ENCODE results near the gene CCDC186. TPM values are rescaled to one million over a fixed set of nuclear protein-coding genes. Genes with fewer than 3 reads are reported as not detected.

The CCDC186 gene
- total RNA-seq, 1 donor from 2014 or later, result 22.9 TPM

DNA sequence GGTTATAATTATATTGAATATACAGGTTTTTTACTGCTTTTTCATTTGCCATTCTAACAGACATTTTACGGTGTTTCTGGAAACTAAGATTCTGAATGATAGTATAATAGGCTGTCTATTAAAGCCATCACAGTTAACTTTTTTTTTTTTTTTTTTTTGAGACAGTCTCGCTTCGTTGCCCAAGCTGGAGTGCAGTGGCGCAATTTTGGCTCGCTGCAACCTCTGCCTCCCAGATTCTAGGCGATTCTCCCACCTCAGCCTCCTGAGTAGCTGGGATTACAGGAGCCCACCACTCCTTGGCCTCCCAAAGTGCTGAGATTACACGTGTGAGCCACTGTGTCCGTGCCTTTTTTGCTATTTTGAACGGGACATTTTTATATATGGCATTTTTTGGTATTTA, 9.6 kb upstream of the CCDC186 start:
- Mint-ChIP-seq H3K27ac (no peak overlapping the region), H3K4me3 (no peak overlapping the region), H3K9me3 (peaks cover 2% of the 10 kb centered on the region), H3K36me3 (no peaks in the 10 kb centered on the region), H3K27me3 (ENCODE audit: insufficient read depth, low read depth) (peaks cover 4% of the 10 kb centered on the region), H3K4me1 (peaks cover 3% of the 10 kb centered on the region)
- H4K20me1 ChIP-seq (ENCODE audit: low read depth), result no peaks in the 10 kb centered on the region
- H3K4me1 ChIP-seq, result no peaks in the 10 kb centered on the region
- no peak overlapping the region for H3K4me2 ChIP-seq
- H3K9me3 ChIP-seq (ENCODE audit: low read depth), result no peaks in the 10 kb centered on the region
- TF ChIP-seq EZH2phosphoT487 (IDR thresholded peaks at IDR 0.05) (no peak), EZH2 (IDR thresholded peaks at IDR 0.05) (no peak)
- TF ChIP-seq, protein P1, sequence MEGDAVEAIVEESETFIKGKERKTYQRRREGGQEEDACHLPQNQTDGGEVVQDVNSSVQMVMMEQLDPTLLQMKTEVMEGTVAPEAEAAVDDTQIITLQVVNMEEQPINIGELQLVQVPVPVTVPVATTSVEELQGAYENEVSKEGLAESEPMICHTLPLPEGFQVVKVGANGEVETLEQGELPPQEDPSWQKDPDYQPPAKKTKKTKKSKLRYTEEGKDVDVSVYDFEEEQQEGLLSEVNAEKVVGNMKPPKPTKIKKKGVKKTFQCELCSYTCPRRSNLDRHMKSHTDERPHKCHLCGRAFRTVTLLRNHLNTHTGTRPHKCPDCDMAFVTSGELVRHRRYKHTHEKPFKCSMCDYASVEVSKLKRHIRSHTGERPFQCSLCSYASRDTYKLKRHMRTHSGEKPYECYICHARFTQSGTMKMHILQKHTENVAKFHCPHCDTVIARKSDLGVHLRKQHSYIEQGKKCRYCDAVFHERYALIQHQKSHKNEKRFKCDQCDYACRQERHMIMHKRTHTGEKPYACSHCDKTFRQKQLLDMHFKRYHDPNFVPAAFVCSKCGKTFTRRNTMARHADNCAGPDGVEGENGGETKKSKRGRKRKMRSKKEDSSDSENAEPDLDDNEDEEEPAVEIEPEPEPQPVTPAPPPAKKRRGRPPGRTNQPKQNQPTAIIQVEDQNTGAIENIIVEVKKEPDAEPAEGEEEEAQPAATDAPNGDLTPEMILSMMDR (IDR thresholded peaks at IDR 0.05), result no peak
- H3K36me3 ChIP-seq, result no peaks in the 10 kb centered on the region
- no peak overlapping the region for H2AFZ ChIP-seq (replicated peaks)
- H3F3A ChIP-seq (ENCODE audit: low read depth), result no peaks in the 10 kb centered on the region
- no peak for DNase-seq (ENCODE audit: low spot score)
- H3K27me3 ChIP-seq, result no peaks in the 10 kb centered on the region
- H3K27ac ChIP-seq, result no peak overlapping the region
- H3K4me3 ChIP-seq, result no peak overlapping the region
- no peaks in the 10 kb centered on the region for H3K79me2 ChIP-seq (ENCODE audit: low read depth)
- H3K9ac ChIP-seq, result no peak overlapping the region

DNA sequence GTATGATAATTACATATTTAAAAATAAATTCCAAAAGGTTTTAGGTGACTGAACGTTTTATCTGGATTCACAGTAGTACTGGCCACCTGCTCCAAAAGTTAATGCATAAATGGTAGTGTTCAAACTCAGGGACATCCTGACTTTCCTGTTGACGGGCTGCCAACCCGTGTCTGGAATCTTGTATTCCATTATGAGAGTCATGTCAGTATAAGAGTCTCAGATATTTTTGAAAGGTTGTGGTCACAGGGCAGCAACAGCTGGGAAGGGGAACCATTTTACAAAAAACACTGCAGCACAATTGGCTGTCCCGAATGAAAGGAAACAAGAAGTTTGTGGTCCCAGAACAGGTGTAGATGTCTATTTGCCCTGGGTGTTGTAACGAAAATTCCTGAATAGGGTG, 8.0 kb upstream of the CCDC186 start:
- H3K9me3 Mint-ChIP-seq, result peaks cover 2% of the 10 kb centered on the region
- H3K9me3 ChIP-seq (ENCODE audit: low read depth), result no peaks in the 10 kb centered on the region
- TF ChIP-seq EZH2phosphoT487 (IDR thresholded peaks at IDR 0.05), result no peak
- TF ChIP-seq, protein P1 (IDR thresholded peaks at IDR 0.05), result no peak
- TF ChIP-seq EZH2 (IDR thresholded peaks at IDR 0.05), result no peak
- H3K4me1 ChIP-seq, result no peaks in the 10 kb centered on the region
- no peak overlapping the region for H3K9ac ChIP-seq
- H3K4me3 ChIP-seq, result no peak overlapping the region
- DNase-seq (ENCODE audit: low spot score), result no peak
- no peak overlapping the region for H3K4me2 ChIP-seq
- no peaks in the 10 kb centered on the region for H3K79me2 ChIP-seq (ENCODE audit: low read depth)
- H4K20me1 ChIP-seq (ENCODE audit: low read depth), result no peaks in the 10 kb centered on the region
- no peaks in the 10 kb centered on the region for H3F3A ChIP-seq (ENCODE audit: low read depth)
- H3K36me3 ChIP-seq, result no peaks in the 10 kb centered on the region
- no peaks in the 10 kb centered on the region for H3K36me3 Mint-ChIP-seq
- no peak overlapping the region for H3K4me3 Mint-ChIP-seq
- no peaks in the 10 kb centered on the region for H3K27me3 ChIP-seq
- no peak overlapping the region for H3K27ac ChIP-seq
- peaks cover 3% of the 10 kb centered on the region for H3K4me1 Mint-ChIP-seq
- H3K27ac Mint-ChIP-seq, result no peak overlapping the region
- peaks cover 4% of the 10 kb centered on the region for H3K27me3 Mint-ChIP-seq (ENCODE audit: insufficient read depth, low read depth)
- H2AFZ ChIP-seq (replicated peaks), result no peak overlapping the region

DNA sequence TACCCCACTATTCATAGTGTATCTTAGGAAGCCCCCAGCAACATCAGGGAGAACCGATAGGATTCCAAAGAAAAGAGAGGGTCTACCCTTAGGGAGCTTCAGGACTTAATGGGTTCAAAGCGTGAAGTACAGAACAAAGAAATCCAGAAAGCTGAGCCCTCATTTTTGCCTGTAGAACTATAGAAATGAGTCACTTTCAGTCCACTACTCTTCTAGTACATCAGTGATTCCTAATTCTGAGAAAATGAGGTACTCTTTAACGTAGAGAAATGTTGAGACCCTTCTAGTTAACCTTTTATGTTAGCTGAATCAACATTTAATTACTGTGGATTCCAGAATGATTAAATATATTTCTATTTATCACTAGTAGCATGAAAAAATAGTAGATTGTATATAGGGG, 6.9 kb upstream of the CCDC186 start:
- H3K4me3 ChIP-seq, result no peak overlapping the region
- Mint-ChIP-seq H3K36me3 (no peaks in the 10 kb centered on the region), H3K4me1 (peaks cover 3% of the 10 kb centered on the region), H3K27ac (no peak overlapping the region), H3K4me3 (no peak overlapping the region), H3K9me3 (peaks cover 1% of the 10 kb centered on the region), H3K27me3 (ENCODE audit: insufficient read depth, low read depth) (peaks cover 4% of the 10 kb centered on the region)
- TF ChIP-seq EZH2phosphoT487 (IDR thresholded peaks at IDR 0.05), result no peak
- TF ChIP-seq, protein P1 (IDR thresholded peaks at IDR 0.05), result no peak
- TF ChIP-seq EZH2 (IDR thresholded peaks at IDR 0.05), result no peak
- H3K4me2 ChIP-seq, result no peak overlapping the region
- H3K27ac ChIP-seq, result no peak overlapping the region
- peaks cover 3% of the 10 kb centered on the region for H3K27me3 ChIP-seq
- no peak overlapping the region for H3K9ac ChIP-seq
- DNase-seq (ENCODE audit: low spot score), result no peak
- no peaks in the 10 kb centered on the region for H3K4me1 ChIP-seq
- no peaks in the 10 kb centered on the region for H3F3A ChIP-seq (ENCODE audit: low read depth)
- H3K36me3 ChIP-seq, result no peaks in the 10 kb centered on the region
- no peak overlapping the region for H2AFZ ChIP-seq (replicated peaks)
- no peaks in the 10 kb centered on the region for H3K79me2 ChIP-seq (ENCODE audit: low read depth)
- H4K20me1 ChIP-seq (ENCODE audit: low read depth), result no peaks in the 10 kb centered on the region
- no peaks in the 10 kb centered on the region for H3K9me3 ChIP-seq (ENCODE audit: low read depth)
